H1 (cell line): ENCODE measurements around the gene INPP4B. TPM values are rescaled to one million over a fixed set of nuclear protein-coding genes. Genes with fewer than 3 reads are reported as not detected.

Source experiments
- CHD7 ChIP-seq: fragments of 300-600 bp; sonication (generic); IDR thresholded peaks from 2 replicates; pipeline ENCODE4 v1.7.1; 2012; ENCODE audit warnings: low read length, moderate library complexity, mild to moderate bottlenecking, inconsistent platforms; ENCODE audit not compliant: insufficient replicate concordance
- MAX ChIP-seq: IDR thresholded peaks from 2 replicates; pipeline ENCODE4 v1.6.1; 2012; ENCODE audit warnings: inconsistent platforms
- polyA plus RNA-seq, 7 experiments: library from polyadenylated mRNA; depleted of rRNA in 3 of 7; stranded (reverse) in 5 of 7; unstranded in 2 of 7; fragments of >200 nt in 5 of 7; fragments of 200-250 nt in 2 of 7; gene quantifications; 1 replicate in 5 of 7; 2 replicates in 1 of 7; 4 replicates in 1 of 7; pipeline versions ENCODE4 v1.2.1 to v1.2.3, GENCODE V29; 2011 to 2013; ENCODE audit warnings: missing spikeins in 2 of 7, mixed read lengths in 2 of 7
- total RNA-seq: library from RNA; stranded (reverse); fragmentation: NEBNext Ultra II Directional; extraction: Animal tissue kit (Norgen Biotek cat#: 25700); gene quantifications from 2 replicates; pipeline ENCODE4 v1.2.1, GENCODE V29; 2021

Gene INPP4B
- total and polyA plus RNA-seq, 2 of the 8 experiments (the other 6 are each of a cell fraction or from before 2014, with no cell fraction given), result 0.11 to 0.54 TPM

- TF ChIP-seq CHD7, result no peak
- TF ChIP-seq MAX, result no peak
Observed at GRCh38 chr4:142405021-142405694, 440.9 kb downstream of the INPP4B start (continued).
